ENCODE measurements around the gene CBFA2T2.

GRCh38 chr20:33507461-33507860 lies 17.6 kb downstream of the CBFA2T2 start:
- no peak for TF ChIP-seq E2F4 (IDR thresholded peaks at IDR 0.05; ENCODE audit: low read depth, low read length)
- TF ChIP-seq ZBTB4 (CRISPR knock-in tag; IDR thresholded peaks at IDR 0.05) = no peak
- no peak for TF ChIP-seq POLR2A (IDR thresholded peaks at IDR 0.05; ENCODE audit: low read depth, low read length)
- no peak for TF ChIP-seq TCF12 (IDR thresholded peaks at IDR 0.05; ENCODE audit: low read depth, low read length)
- TF ChIP-seq CTCF (IDR thresholded peaks at IDR 0.05 in 2 of 3, conservative IDR thresholded peaks at IDR 0.05 in 1 of 3; ENCODE audit: control insufficient read depth in 2 of 3, extremely low read depth in 1 of 3, insufficient read depth in 1 of 3, low read depth in 3 of 3, low read length in 3 of 3) = no peak
- TF ChIP-seq, protein P1, sequence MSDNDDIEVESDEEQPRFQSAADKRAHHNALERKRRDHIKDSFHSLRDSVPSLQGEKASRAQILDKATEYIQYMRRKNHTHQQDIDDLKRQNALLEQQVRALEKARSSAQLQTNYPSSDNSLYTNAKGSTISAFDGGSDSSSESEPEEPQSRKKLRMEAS (IDR thresholded peaks at IDR 0.05; ENCODE audit: low read depth, low read length) = no peak
